Upper lobe of left lung (tissue), 6 donors: Measurements from ENCODE around the gene KRT12. TPM values are rescaled to one million over a fixed set of nuclear protein-coding genes. Genes with fewer than 3 reads are reported as not detected.

Experiments used
- ATAC-seq, 2 donors: fragments of 200-7000 bp; cut with Tn5 transposase; one replicate each; pipeline ENCODE4 v1.9.1; 2022; ENCODE audit warnings: mild to moderate bottlenecking in 2 of 2, moderate library complexity in 2 of 2; ENCODE audit not compliant: low FRiP score in 2 of 2
- DNase-seq, 2 donors: peaks; one replicate each; pipeline ENCODE4 v3.0.0-alpha.2; 2019 to 2020
- H3K27ac ChIP-seq, 4 donors: fragments of 200-600 bp; sonication (generic); one replicate each; pipeline ENCODE4 v1.5.1; 2016 to 2019
- H3K27me3 ChIP-seq, 4 donors: fragments of 200-600 bp; sonication (generic); one replicate each; pipeline ENCODE4 v1.5.1; 2017 to 2019
- H3K36me3 ChIP-seq, 4 donors: fragments of 200-600 bp; sonication (generic); one replicate each; pipeline ENCODE4 v1.5.1; 2016 to 2019
- H3K4me1 ChIP-seq, 4 donors: fragments of 200-600 bp; sonication (generic); one replicate each; pipeline ENCODE4 v1.5.1; 2018 to 2019
- H3K4me3 ChIP-seq, 4 donors: fragments of 200-600 bp; sonication (generic); one replicate each; pipeline ENCODE4 v1.5.1; 2017 to 2019; ENCODE audit warnings: mild to moderate bottlenecking in 2 of 4, moderate library complexity in 1 of 4
- H3K9me3 ChIP-seq, 4 donors: fragments of 200-600 bp; sonication (generic); one replicate each; pipeline ENCODE4 v1.5.1; 2018 to 2019
- EP300 ChIP-seq, 4 donors: sonication (generic); formaldehyde crosslinking; IDR thresholded peaks; one replicate each; pipeline ENCODE4 v1.5.1; 2017; ENCODE audit warnings: antibody characterized with exemption in 4 of 4, control low read depth in 2 of 4
- POLR2A ChIP-seq, 4 donors: fragments of 450-650 bp; IDR thresholded peaks; one replicate each; pipeline ENCODE4 v1.5.1; 2016 to 2017; ENCODE audit warnings: antibody characterized with exemption in 4 of 4, mild to moderate bottlenecking in 2 of 4
- POLR2AphosphoS5 ChIP-seq, 2 donors: sonication (generic); formaldehyde crosslinking; IDR thresholded peaks; one replicate each; pipeline ENCODE4 v1.5.1; 2017; ENCODE audit warnings: antibody characterized with exemption in 2 of 2
- WGBS, 2 donors: methylation state at CpG; one replicate each; pipeline ENCODE4 v1.1.5; 2017 to 2018; 5-methylcytosine and 5-hydroxymethylcytosine counted together
- total RNA-seq, 6 donors: library from RNA; depleted of rRNA in 4 of 6; stranded (reverse); fragments of >200 nt in 4 of 6; gene quantifications; one replicate each; pipeline versions ENCODE4 v1.1.0 to v1.2.1, GENCODE V29; 2016 to 2021
- TF ChIP-seq, protein P1 (sequence below), 6 experiments: fragments of 450-650 bp in 4 of 6; fragments of 200-600 bp in 2 of 6; sonication (generic) in 2 of 6; IDR thresholded peaks; one replicate each; pipeline ENCODE4 v1.5.1; 2016 to 2019; ENCODE audit warnings: antibody characterized with exemption in 6 of 6
- donor health status: DM: no; HTN: no; CAD: no; lungs with moderate emphysema.
- donor health status: DM: no; HTN: yes; CAD: no; lungs with severe emphysema.

Gene KRT12
- total RNA-seq, 6 donors from 2014 or later = not detected

- H3K27ac ChIP-seq = no peak overlapping the region
- H3K27me3 ChIP-seq = no peaks in the 10 kb centered on the region
- no peak for DNase-seq
- no peaks in the 10 kb centered on the region for H3K36me3 ChIP-seq
- peaks cover 0 to 6% (median 0%) of the 10 kb centered on the region in 4 donors for H3K4me1 ChIP-seq
- TF ChIP-seq EP300 (IDR thresholded peaks at IDR 0.05) (no peak), POLR2AphosphoS5 (IDR thresholded peaks at IDR 0.05) (no peak), POLR2A (IDR thresholded peaks at IDR 0.05) (no peak)
- TF ChIP-seq, protein P1, sequence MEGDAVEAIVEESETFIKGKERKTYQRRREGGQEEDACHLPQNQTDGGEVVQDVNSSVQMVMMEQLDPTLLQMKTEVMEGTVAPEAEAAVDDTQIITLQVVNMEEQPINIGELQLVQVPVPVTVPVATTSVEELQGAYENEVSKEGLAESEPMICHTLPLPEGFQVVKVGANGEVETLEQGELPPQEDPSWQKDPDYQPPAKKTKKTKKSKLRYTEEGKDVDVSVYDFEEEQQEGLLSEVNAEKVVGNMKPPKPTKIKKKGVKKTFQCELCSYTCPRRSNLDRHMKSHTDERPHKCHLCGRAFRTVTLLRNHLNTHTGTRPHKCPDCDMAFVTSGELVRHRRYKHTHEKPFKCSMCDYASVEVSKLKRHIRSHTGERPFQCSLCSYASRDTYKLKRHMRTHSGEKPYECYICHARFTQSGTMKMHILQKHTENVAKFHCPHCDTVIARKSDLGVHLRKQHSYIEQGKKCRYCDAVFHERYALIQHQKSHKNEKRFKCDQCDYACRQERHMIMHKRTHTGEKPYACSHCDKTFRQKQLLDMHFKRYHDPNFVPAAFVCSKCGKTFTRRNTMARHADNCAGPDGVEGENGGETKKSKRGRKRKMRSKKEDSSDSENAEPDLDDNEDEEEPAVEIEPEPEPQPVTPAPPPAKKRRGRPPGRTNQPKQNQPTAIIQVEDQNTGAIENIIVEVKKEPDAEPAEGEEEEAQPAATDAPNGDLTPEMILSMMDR (IDR thresholded peaks at IDR 0.05) = no peak
- H3K9me3 ChIP-seq = no peaks in the 10 kb centered on the region
- ATAC-seq = no peak
- 91 to 95% methylated on average over 1 of the region's 1 CpG for WGBS, 2 donors
- H3K4me3 ChIP-seq = no peak overlapping the region
These were observed 35.0 kb upstream of the KRT12 start for GRCh38 chr17:40901981-40902474.

GRCh38 chr17:40900809-40901356, 33.9 kb upstream of the KRT12 start:
- Histone ChIP-seq H3K9me3 (no peaks in the 10 kb centered on the region), H3K27me3 (no peaks in the 10 kb centered on the region), H3K36me3 (no peaks in the 10 kb centered on the region), H3K4me1 (peaks cover 0 to 6% (median 0%) of the 10 kb centered on the region in 4 donors), H3K27ac (no peak overlapping the region), H3K4me3 (no peak overlapping the region)
- DNase-seq = no peak
- WGBS, 2 donors = 78 to 85% methylated on average over 5 of the region's 5 CpGs
- no peak for ATAC-seq
- TF ChIP-seq POLR2AphosphoS5 (IDR thresholded peaks at IDR 0.05) (no peak), POLR2A (IDR thresholded peaks at IDR 0.05) (no peak), EP300 (IDR thresholded peaks at IDR 0.05) (no peak)
- TF ChIP-seq, protein P1 (IDR thresholded peaks at IDR 0.05) = no peak

DNA sequence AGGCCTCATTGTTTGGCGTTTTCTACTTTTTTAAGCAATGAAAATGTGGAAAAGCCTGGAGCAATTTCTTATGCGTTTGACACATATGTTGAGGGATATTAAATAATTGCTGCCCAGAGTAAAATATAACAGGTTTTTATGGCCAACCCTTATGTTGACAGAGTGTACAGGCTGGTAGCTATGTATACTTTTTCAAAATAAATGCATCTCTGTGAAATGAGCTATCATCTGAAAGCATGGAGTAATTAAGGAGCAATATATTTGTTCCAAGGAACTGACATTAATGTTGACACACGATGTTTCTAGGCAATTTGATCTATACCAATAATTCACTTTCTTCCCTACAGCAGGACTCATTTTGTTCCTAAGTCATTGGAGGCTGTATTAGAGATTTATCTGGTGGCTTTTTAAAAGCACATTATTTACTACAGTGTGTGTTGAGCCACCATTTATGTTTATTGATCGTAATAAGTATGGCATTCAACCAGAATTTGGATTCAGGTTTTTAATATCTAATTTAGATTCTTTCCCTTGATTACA, 30.0 kb upstream of the KRT12 start:
- 86 to 89% methylated on average over 4 of the region's 4 CpGs for WGBS, 2 donors
- Histone ChIP-seq H3K27ac (no peak overlapping the region), H3K36me3 (no peaks in the 10 kb centered on the region), H3K27me3 (no peaks in the 10 kb centered on the region), H3K9me3 (no peaks in the 10 kb centered on the region), H3K4me3 (no peak overlapping the region), H3K4me1 (no peaks in the 10 kb centered on the region)
- ATAC-seq = no peak
- TF ChIP-seq EP300 (IDR thresholded peaks at IDR 0.05) = no peak
- no peak for TF ChIP-seq POLR2A (IDR thresholded peaks at IDR 0.05)
- TF ChIP-seq, protein P1 (IDR thresholded peaks at IDR 0.05) = no peak
- no peak for TF ChIP-seq POLR2AphosphoS5 (IDR thresholded peaks at IDR 0.05)
- DNase-seq = no peak

DNA sequence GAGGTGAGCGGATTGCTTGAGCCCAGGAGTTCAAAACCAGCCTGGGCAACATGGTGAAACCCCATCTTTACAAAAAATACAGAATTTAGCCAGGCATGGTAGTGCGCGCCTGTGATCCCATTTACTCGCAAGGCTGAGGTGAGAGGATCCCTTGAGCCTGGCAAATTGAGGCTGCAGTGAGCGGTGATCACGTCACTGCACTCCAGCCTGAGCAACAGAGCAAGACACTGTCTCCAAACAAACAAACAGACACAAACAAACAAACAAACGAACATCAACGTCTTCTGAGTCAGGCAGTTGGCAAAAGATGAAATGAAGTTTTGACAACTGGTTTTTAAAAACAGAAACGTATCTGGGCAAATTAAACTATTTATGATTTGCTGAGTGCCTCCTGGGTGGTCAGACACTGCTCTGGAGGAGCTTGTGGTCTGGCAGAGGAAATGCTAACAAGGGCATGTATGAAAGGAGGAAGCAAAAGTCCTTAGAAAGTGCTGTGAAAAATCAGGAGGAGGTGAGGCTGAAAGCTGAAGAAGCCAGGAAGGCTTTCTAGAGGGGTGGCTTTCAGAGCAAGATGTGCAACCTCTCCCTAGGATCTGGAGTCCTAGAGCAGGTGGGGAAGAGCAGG, 28.2 kb upstream of the KRT12 start:
- H3K4me3 ChIP-seq = no peak overlapping the region
- ATAC-seq (no peak), DNase-seq (no peak)
- TF ChIP-seq POLR2AphosphoS5 (IDR thresholded peaks at IDR 0.05) = no peak
- no peaks in the 10 kb centered on the region for H3K27me3 ChIP-seq
- no peaks in the 10 kb centered on the region for H3K4me1 ChIP-seq
- no peak overlapping the region for H3K27ac ChIP-seq
- H3K36me3 ChIP-seq = no peaks in the 10 kb centered on the region
- no peaks in the 10 kb centered on the region for H3K9me3 ChIP-seq
- WGBS, 2 donors = 63 to 73% methylated on average over 9 of the region's 9 CpGs

GRCh38 chr17:40888196-40888720, 21.2 kb upstream of the KRT12 start:
- DNase-seq (no peak), ATAC-seq (no peak)
- Histone ChIP-seq H3K4me3 (no peak overlapping the region), H3K9me3 (no peaks in the 10 kb centered on the region), H3K27ac (no peak overlapping the region), H3K4me1 (peaks cover 0 to 3% (median 0%) of the 10 kb centered on the region in 4 donors), H3K27me3 (no peaks in the 10 kb centered on the region), H3K36me3 (no peaks in the 10 kb centered on the region)
- TF ChIP-seq, protein P1 (IDR thresholded peaks at IDR 0.05) = no peak
- no peak for TF ChIP-seq POLR2A (IDR thresholded peaks at IDR 0.05)
- TF ChIP-seq EP300 (IDR thresholded peaks at IDR 0.05) = no peak
- no peak for TF ChIP-seq POLR2AphosphoS5 (IDR thresholded peaks at IDR 0.05)
- 70 to 72% methylated on average over 2 of the region's 2 CpGs for WGBS, 2 donors
